ENCODE measurements around the gene SYN1.

DNA sequence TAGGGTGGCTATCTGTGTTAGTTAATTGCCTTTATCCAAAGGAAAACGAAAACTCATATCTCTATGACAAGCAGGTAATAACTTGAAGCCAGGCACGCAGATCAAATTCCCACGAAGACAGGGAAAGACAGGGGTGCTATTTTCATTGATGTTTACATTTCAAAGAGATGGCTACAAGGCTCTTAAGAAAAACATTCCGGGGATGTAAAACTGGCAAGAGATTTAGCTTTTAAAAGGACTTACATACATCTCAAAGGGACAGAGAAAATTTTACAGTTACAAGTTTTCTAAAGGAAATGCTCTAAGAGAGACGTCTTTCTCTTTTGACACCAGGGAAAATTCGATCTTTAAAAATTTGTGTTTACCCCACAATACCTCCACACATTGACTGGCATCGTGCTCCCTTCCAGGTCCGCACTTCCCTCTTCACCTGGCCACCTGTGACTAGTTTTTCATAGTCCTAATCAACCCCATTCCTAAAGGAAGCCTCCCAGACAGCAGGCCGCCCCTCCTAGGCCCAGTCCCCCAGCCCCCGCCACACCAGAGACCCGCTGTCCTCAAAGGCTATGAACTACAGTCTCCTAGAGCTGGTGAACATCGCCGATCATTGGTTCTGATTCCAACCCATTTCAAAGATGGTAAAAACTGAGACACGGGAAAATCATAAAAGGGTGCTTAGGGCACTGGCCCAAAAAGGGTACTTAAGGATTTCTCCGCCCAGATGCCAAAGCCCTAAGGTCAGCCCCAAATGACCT, 59.3 kb downstream of the SYN1 start:
- TF ChIP-seq, protein P1, sequence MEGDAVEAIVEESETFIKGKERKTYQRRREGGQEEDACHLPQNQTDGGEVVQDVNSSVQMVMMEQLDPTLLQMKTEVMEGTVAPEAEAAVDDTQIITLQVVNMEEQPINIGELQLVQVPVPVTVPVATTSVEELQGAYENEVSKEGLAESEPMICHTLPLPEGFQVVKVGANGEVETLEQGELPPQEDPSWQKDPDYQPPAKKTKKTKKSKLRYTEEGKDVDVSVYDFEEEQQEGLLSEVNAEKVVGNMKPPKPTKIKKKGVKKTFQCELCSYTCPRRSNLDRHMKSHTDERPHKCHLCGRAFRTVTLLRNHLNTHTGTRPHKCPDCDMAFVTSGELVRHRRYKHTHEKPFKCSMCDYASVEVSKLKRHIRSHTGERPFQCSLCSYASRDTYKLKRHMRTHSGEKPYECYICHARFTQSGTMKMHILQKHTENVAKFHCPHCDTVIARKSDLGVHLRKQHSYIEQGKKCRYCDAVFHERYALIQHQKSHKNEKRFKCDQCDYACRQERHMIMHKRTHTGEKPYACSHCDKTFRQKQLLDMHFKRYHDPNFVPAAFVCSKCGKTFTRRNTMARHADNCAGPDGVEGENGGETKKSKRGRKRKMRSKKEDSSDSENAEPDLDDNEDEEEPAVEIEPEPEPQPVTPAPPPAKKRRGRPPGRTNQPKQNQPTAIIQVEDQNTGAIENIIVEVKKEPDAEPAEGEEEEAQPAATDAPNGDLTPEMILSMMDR (IDR thresholded peaks at IDR 0.05; ENCODE audit: low read depth, low read length) = no peak
- TF ChIP-seq MAX (IDR thresholded peaks at IDR 0.05; ENCODE audit: low read depth, low read length) = no peak
- TF ChIP-seq POLR2A (IDR thresholded peaks at IDR 0.05; ENCODE audit: extremely low read depth, insufficient read length) = no peak

Data from NB4 (cell line).